ENCODE data around the gene CFAP77.

Gene CFAP77

GRCh38 chr9:132577119-132577518 lies 167.1 kb downstream of the CFAP77 start:
- POLR2A ChIA-PET = no interaction called here
- peaks cover 0 to 9% (median 7%) of the 10 kb centered on the region in 4 experiments for H3K4me1 ChIP-seq (ENCODE audit: control extremely low read depth in 1 of 4, control insufficient read depth in 4 of 4, insufficient read depth in 4 of 4, low read length in 3 of 4)
- DNase-seq = no peak
- peaks cover 6 to 94% (median 30%) of the 10 kb centered on the region in 5 experiments for H3K27me3 ChIP-seq (replicated peaks in 2 of 5; ENCODE audit: control insufficient read depth in 4 of 5, insufficient read depth in 5 of 5, low read length in 4 of 5)
- CTCF ChIA-PET = interaction anchor here (1.4 to 2.0 kb wide), 3 partner anchors 10 to 164 kb away, joined by 3 to 6 read pairs (median 5); no protein-coding TSS in a partner anchor
- no peak overlapping the region for H3K4me3 ChIP-seq (ENCODE audit: control insufficient read depth in 1 of 7, extremely low read depth in 1 of 7, insufficient read depth in 4 of 7, low read depth in 2 of 7, low read length in 6 of 7)
- H3K9me3 ChIP-seq (ENCODE audit: control extremely low read depth in 1 of 5, control insufficient read depth in 4 of 5, insufficient read depth in 2 of 5, low read depth in 1 of 5, low read length in 4 of 5) = no peaks in the 10 kb centered on the region
- no peak overlapping the region for H3K27ac ChIP-seq (ENCODE audit: insufficient read depth in 1 of 2, low read depth in 1 of 2, low read length in 2 of 2, poor library complexity in 1 of 2, severe bottlenecking in 2 of 2)
- H3K36me3 ChIP-seq (ENCODE audit: control insufficient read depth in 4 of 4, insufficient read depth in 4 of 4, low read length in 3 of 4) = no peaks in the 10 kb centered on the region

GRCh38 chr9:132578367-132578932 lies 168.4 kb downstream of the CFAP77 start:
- Histone ChIP-seq H3K27ac (ENCODE audit: insufficient read depth in 1 of 2, low read depth in 1 of 2, low read length in 2 of 2, poor library complexity in 1 of 2, severe bottlenecking in 2 of 2) (no peak overlapping the region), H3K4me1 (ENCODE audit: control extremely low read depth in 1 of 4, control insufficient read depth in 4 of 4, insufficient read depth in 4 of 4, low read length in 3 of 4) (peaks cover 0 to 9% (median 7%) of the 10 kb centered on the region in 4 experiments), H3K36me3 (ENCODE audit: control insufficient read depth in 4 of 4, insufficient read depth in 4 of 4, low read length in 3 of 4) (no peaks in the 10 kb centered on the region), H3K9me3 (ENCODE audit: control extremely low read depth in 1 of 5, control insufficient read depth in 4 of 5, insufficient read depth in 2 of 5, low read depth in 1 of 5, low read length in 4 of 5) (no peaks in the 10 kb centered on the region), H3K4me3 (ENCODE audit: control insufficient read depth in 1 of 7, extremely low read depth in 1 of 7, insufficient read depth in 4 of 7, low read depth in 2 of 7, low read length in 6 of 7) (no peak overlapping the region), H3K27me3 (replicated peaks in 2 of 5; ENCODE audit: control insufficient read depth in 4 of 5, insufficient read depth in 5 of 5, low read length in 4 of 5) (peaks cover 6 to 95% (median 35%) of the 10 kb centered on the region in 5 experiments)
- CTCF ChIA-PET = interaction anchor here (1.1 to 2.0 kb wide), 2 partner anchors 18 to 165 kb away, joined by 4 to 6 read pairs; no protein-coding TSS in a partner anchor
- WGBS (ENCODE audit: insufficient coverage) = 46% methylated on average over 7 of the region's 7 CpGs
- no peak for DNase-seq
- POLR2A ChIA-PET = no interaction called here

- CTCF ChIA-PET = interaction anchor here (1.0 kb wide), 1 partner anchor 72 kb away, joined by 3 read pairs; no protein-coding TSS in a partner anchor
- Histone ChIP-seq H3K36me3 (ENCODE audit: control insufficient read depth in 4 of 4, insufficient read depth in 4 of 4, low read length in 3 of 4) (no peaks in the 10 kb centered on the region), H3K27me3 (replicated peaks in 2 of 5; ENCODE audit: control insufficient read depth in 4 of 5, insufficient read depth in 5 of 5, low read length in 4 of 5) (peaks cover 6 to 99% (median 42%) of the 10 kb centered on the region in 5 experiments), H3K4me1 (ENCODE audit: control extremely low read depth in 1 of 4, control insufficient read depth in 4 of 4, insufficient read depth in 4 of 4, low read length in 3 of 4) (peaks cover 0 to 9% (median 7%) of the 10 kb centered on the region in 4 experiments), H3K4me3 (ENCODE audit: control insufficient read depth in 1 of 7, extremely low read depth in 1 of 7, insufficient read depth in 4 of 7, low read depth in 2 of 7, low read length in 6 of 7) (no peak overlapping the region), H3K27ac (ENCODE audit: insufficient read depth in 1 of 2, low read depth in 1 of 2, low read length in 2 of 2, poor library complexity in 1 of 2, severe bottlenecking in 2 of 2) (no peak overlapping the region), H3K9me3 (ENCODE audit: control extremely low read depth in 1 of 5, control insufficient read depth in 4 of 5, insufficient read depth in 2 of 5, low read depth in 1 of 5, low read length in 4 of 5) (no peaks in the 10 kb centered on the region)
- WGBS (ENCODE audit: insufficient coverage) = 8% methylated on average over 11 of the region's 15 CpGs
- DNase-seq = no peak
- POLR2A ChIA-PET = no interaction called here
Measured at GRCh38 chr9:132579427-132579798, 169.4 kb downstream of the CFAP77 start.

- peaks cover 7 to 100% (median 57%) of the 10 kb centered on the region in 5 experiments for H3K27me3 ChIP-seq (replicated peaks in 2 of 5; ENCODE audit: control insufficient read depth in 4 of 5, insufficient read depth in 5 of 5, low read length in 4 of 5)
- no peak for DNase-seq
- WGBS (ENCODE audit: insufficient coverage) = 2% methylated on average over 21 of the region's 36 CpGs
- ChIA-PET CTCF (interaction anchor here (0.9 kb wide), 1 partner anchor 348 kb away, joined by 3 read pairs; no protein-coding TSS in a partner anchor), POLR2A (no interaction called here)
- no peaks in the 10 kb centered on the region for H3K9me3 ChIP-seq (ENCODE audit: control extremely low read depth in 1 of 5, control insufficient read depth in 4 of 5, insufficient read depth in 2 of 5, low read depth in 1 of 5, low read length in 4 of 5)
- peaks cover 0 to 24% (median 14%) of the 10 kb centered on the region in 4 experiments for H3K4me1 ChIP-seq (ENCODE audit: control extremely low read depth in 1 of 4, control insufficient read depth in 4 of 4, insufficient read depth in 4 of 4, low read length in 3 of 4)
- H3K4me3 ChIP-seq (ENCODE audit: control insufficient read depth in 1 of 7, extremely low read depth in 1 of 7, insufficient read depth in 4 of 7, low read depth in 2 of 7, low read length in 6 of 7) = peak within 1 kb of the TSS; percentile 10 to 60 (median 54)
- H3K36me3 ChIP-seq (ENCODE audit: control insufficient read depth in 4 of 4, insufficient read depth in 4 of 4, low read length in 3 of 4) = no peaks in the 10 kb centered on the region
- no peak within 1 kb of the TSS for H3K27ac ChIP-seq (ENCODE audit: insufficient read depth in 1 of 2, low read depth in 1 of 2, low read length in 2 of 2, poor library complexity in 1 of 2, severe bottlenecking in 2 of 2)
Measured at GRCh38 chr9:132582276-132582785, 172.3 kb downstream of the CFAP77 start, which contains the start of gene BARHL1. BARHL1 (plus strand) TSS chr9:132582606; CDS start chr9:132582798, 192 bp downstream.

- ChIA-PET CTCF (no interaction called here), POLR2A (no interaction called here)
- no peaks in the 10 kb centered on the region for H3K36me3 ChIP-seq (ENCODE audit: control insufficient read depth in 4 of 4, insufficient read depth in 4 of 4, low read length in 3 of 4)
- H3K27ac ChIP-seq (ENCODE audit: insufficient read depth in 1 of 2, low read depth in 1 of 2, low read length in 2 of 2, poor library complexity in 1 of 2, severe bottlenecking in 2 of 2) = no peak overlapping the region
- no peak overlapping the region for H3K4me3 ChIP-seq (ENCODE audit: control insufficient read depth in 1 of 7, extremely low read depth in 1 of 7, insufficient read depth in 4 of 7, low read depth in 2 of 7, low read length in 6 of 7)
- 13% methylated on average over 31 of the region's 37 CpGs for WGBS (ENCODE audit: insufficient coverage)
- H3K4me1 ChIP-seq (ENCODE audit: control extremely low read depth in 1 of 4, control insufficient read depth in 4 of 4, insufficient read depth in 4 of 4, low read length in 3 of 4) = peaks cover 0 to 27% (median 14%) of the 10 kb centered on the region in 4 experiments
- H3K27me3 ChIP-seq (replicated peaks in 2 of 5; ENCODE audit: control insufficient read depth in 4 of 5, insufficient read depth in 5 of 5, low read length in 4 of 5) = peaks cover 7 to 100% (median 56%) of the 10 kb centered on the region in 5 experiments
- H3K9me3 ChIP-seq (ENCODE audit: control extremely low read depth in 1 of 5, control insufficient read depth in 4 of 5, insufficient read depth in 2 of 5, low read depth in 1 of 5, low read length in 4 of 5) = no peaks in the 10 kb centered on the region
- no peak for DNase-seq
Measured at GRCh38 chr9:132582786-132583583, 173.0 kb downstream of the CFAP77 start.

GRCh38 chr9:132583584-132584304 lies 173.7 kb downstream of the CFAP77 start:
- CTCF ChIA-PET = no interaction called here
- no peak overlapping the region for H3K4me3 ChIP-seq (ENCODE audit: control insufficient read depth in 1 of 7, extremely low read depth in 1 of 7, insufficient read depth in 4 of 7, low read depth in 2 of 7, low read length in 6 of 7)
- no peaks in the 10 kb centered on the region for H3K36me3 ChIP-seq (ENCODE audit: control insufficient read depth in 4 of 4, insufficient read depth in 4 of 4, low read length in 3 of 4)
- H3K9me3 ChIP-seq (ENCODE audit: control extremely low read depth in 1 of 5, control insufficient read depth in 4 of 5, insufficient read depth in 2 of 5, low read depth in 1 of 5, low read length in 4 of 5) = no peaks in the 10 kb centered on the region
- POLR2A ChIA-PET = no interaction called here
- 13% methylated on average over 5 of the region's 8 CpGs for WGBS (ENCODE audit: insufficient coverage)
- H3K4me1 ChIP-seq (ENCODE audit: control extremely low read depth in 1 of 4, control insufficient read depth in 4 of 4, insufficient read depth in 4 of 4, low read length in 3 of 4) = peaks cover 0 to 27% (median 14%) of the 10 kb centered on the region in 4 experiments
- peaks cover 5 to 100% (median 52%) of the 10 kb centered on the region in 5 experiments for H3K27me3 ChIP-seq (replicated peaks in 2 of 5; ENCODE audit: control insufficient read depth in 4 of 5, insufficient read depth in 5 of 5, low read length in 4 of 5)
- no peak for DNase-seq
- H3K27ac ChIP-seq (ENCODE audit: insufficient read depth in 1 of 2, low read depth in 1 of 2, low read length in 2 of 2, poor library complexity in 1 of 2, severe bottlenecking in 2 of 2) = no peak overlapping the region

Data from common myeloid progenitor, CD34-positive (primary cell).